HepG2 (cell line): ENCODE results near the gene C3orf22. TPM values are rescaled to one million over a fixed set of nuclear protein-coding genes. Genes with fewer than 3 reads are reported as not detected.
A peak's percentile ranks its signal among the peaks of the same experiment; 100 is the strongest.

Experiments
- CREB1 ChIP-seq, 2 experiments: fragments of 450-650 bp in 1 of 2; IDR thresholded peaks; 2 replicates each; pipeline ENCODE4 v1.6.1; 2016 to 2017; ENCODE audit warnings: control low read depth in 1 of 2, mild to moderate bottlenecking in 1 of 2, missing compliant biosample characterization in 1 of 2, missing genetic modification characterization in 1 of 2
- FOXC1 ChIP-seq: sonication (generic); formaldehyde crosslinking; IDR thresholded peaks from 2 replicates; pipeline ENCODE4 v1.8.0; 2022; ENCODE audit warnings: mild to moderate bottlenecking, missing genetic modification reagents, borderline replicate concordance
- GLI4 ChIP-seq: sonication (generic); formaldehyde crosslinking; IDR thresholded peaks from 2 replicates; pipeline ENCODE4 v1.5.1; 2020; ENCODE audit warnings: missing genetic modification reagents, mild to moderate bottlenecking, moderate library complexity, borderline replicate concordance
- PAF1 ChIP-seq: IDR thresholded peaks from 2 replicates; pipeline ENCODE4 v1.6.1; 2016; ENCODE audit warnings: missing genetic modification reagents, missing compliant biosample characterization
- ZNF292 ChIP-seq: sonication (generic); formaldehyde crosslinking; IDR thresholded peaks from 2 replicates; pipeline ENCODE4 v1.8.1; 2022; ENCODE audit warnings: mild to moderate bottlenecking, low read depth, missing genetic modification reagents, borderline replicate concordance
- ZNF567 ChIP-seq: sonication (generic); formaldehyde crosslinking; IDR thresholded peaks from 2 replicates; pipeline ENCODE4 v1.8.1; 2023; ENCODE audit warnings: mild to moderate bottlenecking, missing genetic modification reagents, borderline replicate concordance
- ZNF672 ChIP-seq: sonication (generic); formaldehyde crosslinking; IDR thresholded peaks from 2 replicates; pipeline ENCODE4 v1.8.1; 2022; ENCODE audit warnings: missing genetic modification reagents
- ZZZ3 ChIP-seq: sonication (generic); formaldehyde crosslinking; IDR thresholded peaks from 2 replicates; pipeline ENCODE4 v1.4.0; 2020; ENCODE audit warnings: missing genetic modification reagents, mild to moderate bottlenecking, borderline replicate concordance
- polyA plus RNA-seq, 8 experiments: library from polyadenylated mRNA; depleted of rRNA in 3 of 8; stranded (reverse) in 7 of 8; unstranded in 1 of 8; fragments of >200 nt; fragmentation: Illumina TruSeq in 4 of 8; extraction: Trizol in 4 of 8; gene quantifications; 2 replicates each; pipeline versions ENCODE4 v1.2.1 to v1.2.3, GENCODE V29; 2011 to 2016; ENCODE audit warnings: low read depth in 4 of 8, missing spikeins in 1 of 8, mixed read lengths in 1 of 8; ENCODE audit not compliant: insufficient read depth in 1 of 8
- total RNA-seq, 5 experiments: library from RNA; depleted of rRNA; stranded (reverse); fragments of >200 nt; fragmentation: Illumina TruSeq; extraction: Trizol; gene quantifications; 2 replicates each; pipeline ENCODE4 v1.2.3, GENCODE V29; 2016; ENCODE audit warnings: low read depth in 1 of 5
- TF ChIP-seq, protein P1 (sequence below): sonication (generic); formaldehyde crosslinking; IDR thresholded peaks from 2 replicates; pipeline ENCODE4 v1.4.0; 2020; ENCODE audit warnings: missing genetic modification reagents, borderline replicate concordance
- TF ChIP-seq, protein P2 (sequence below): sonication (generic); formaldehyde crosslinking; IDR thresholded peaks from 2 replicates; pipeline ENCODE4 v1.9.0; 2021; ENCODE audit warnings: mild to moderate bottlenecking, missing genetic modification reagents
- TF ChIP-seq, protein P3 (sequence below): sonication (generic); formaldehyde crosslinking; conservative IDR thresholded peaks from 2 replicates; pipeline ENCODE4 v1.4.0; 2020; ENCODE audit warnings: missing genetic modification reagents
- TF ChIP-seq, protein P4 (sequence below): sonication (generic); formaldehyde crosslinking; IDR thresholded peaks from 2 replicates; pipeline ENCODE4 v1.8.0; 2022; ENCODE audit warnings: mild to moderate bottlenecking, missing genetic modification reagents; ENCODE audit not compliant: insufficient replicate concordance

C3orf22 gene
- total and polyA plus RNA-seq, 2 of the 13 experiments (the other 11 are each of a cell fraction or from before 2014, with no cell fraction given), result not detected

DNA sequence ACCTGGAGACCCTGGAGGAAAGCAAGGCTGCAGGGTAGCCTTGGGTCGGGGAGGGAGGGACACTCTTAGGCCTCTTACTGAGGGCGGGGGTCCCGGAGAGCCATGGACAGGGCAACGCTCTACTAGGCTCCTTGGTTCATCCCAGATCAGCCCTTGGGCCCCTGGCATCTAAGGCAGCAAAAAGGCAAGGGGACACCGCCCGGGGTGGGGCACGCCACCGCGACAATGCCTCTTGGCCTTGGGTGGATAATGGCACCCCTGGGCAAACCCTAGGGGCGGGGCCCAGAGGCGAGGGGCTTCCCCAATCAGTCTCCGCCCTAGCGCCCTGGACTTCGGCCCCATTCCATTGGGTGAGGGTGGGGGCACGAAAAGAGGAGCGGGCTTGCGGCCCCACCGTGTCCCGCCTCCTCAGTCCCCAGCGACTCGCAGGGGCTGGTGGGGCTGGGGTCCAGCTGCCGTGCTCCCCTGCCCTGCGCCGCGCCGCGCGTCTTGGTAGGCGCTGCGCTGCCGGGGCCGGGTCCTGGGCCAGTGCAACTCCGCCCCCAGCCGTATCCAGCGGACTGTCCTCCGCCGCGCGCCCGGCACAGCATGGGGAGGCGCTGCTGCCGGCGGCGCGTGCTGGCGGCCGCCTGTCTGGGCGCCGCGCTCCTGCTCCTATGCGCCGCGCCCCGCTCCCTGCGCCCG, 34.8 kb downstream of the C3orf22 start, which contains the start of gene CHST13 (continued):
- TF ChIP-seq, protein P1, sequence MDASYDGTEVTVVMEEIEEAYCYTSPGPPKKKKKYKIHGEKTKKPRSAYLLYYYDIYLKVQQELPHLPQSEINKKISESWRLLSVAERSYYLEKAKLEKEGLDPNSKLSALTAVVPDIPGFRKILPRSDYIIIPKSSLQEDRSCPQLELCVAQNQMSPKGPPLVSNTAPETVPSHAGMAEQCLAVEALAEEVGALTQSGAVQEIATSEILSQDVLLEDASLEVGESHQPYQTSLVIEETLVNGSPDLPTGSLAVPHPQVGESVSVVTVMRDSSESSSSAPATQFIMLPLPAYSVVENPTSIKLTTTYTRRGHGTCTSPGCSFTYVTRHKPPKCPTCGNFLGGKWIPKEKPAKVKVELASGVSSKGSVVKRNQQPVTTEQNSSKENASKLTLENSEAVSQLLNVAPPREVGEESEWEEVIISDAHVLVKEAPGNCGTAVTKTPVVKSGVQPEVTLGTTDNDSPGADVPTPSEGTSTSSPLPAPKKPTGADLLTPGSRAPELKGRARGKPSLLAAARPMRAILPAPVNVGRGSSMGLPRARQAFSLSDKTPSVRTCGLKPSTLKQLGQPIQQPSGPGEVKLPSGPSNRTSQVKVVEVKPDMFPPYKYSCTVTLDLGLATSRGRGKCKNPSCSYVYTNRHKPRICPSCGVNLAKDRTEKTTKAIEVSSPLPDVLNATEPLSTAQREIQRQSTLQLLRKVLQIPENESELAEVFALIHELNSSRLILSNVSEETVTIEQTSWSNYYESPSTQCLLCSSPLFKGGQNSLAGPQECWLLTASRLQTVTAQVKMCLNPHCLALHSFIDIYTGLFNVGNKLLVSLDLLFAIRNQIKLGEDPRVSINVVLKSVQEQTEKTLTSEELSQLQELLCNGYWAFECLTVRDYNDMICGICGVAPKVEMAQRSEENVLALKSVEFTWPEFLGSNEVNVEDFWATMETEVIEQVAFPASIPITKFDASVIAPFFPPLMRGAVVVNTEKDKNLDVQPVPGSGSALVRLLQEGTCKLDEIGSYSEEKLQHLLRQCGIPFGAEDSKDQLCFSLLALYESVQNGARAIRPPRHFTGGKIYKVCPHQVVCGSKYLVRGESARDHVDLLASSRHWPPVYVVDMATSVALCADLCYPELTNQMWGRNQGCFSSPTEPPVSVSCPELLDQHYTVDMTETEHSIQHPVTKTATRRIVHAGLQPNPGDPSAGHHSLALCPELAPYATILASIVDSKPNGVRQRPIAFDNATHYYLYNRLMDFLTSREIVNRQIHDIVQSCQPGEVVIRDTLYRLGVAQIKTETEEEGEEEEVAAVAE, result peak; percentile 30; the same call in 1 of the 2 replicates
- no peak; the same call in 1 of the 2 replicates for TF ChIP-seq ZNF292 (CRISPR knock-in tag)
- TF ChIP-seq ZNF567 (CRISPR knock-in tag), result no peak
- TF ChIP-seq, protein P2, sequence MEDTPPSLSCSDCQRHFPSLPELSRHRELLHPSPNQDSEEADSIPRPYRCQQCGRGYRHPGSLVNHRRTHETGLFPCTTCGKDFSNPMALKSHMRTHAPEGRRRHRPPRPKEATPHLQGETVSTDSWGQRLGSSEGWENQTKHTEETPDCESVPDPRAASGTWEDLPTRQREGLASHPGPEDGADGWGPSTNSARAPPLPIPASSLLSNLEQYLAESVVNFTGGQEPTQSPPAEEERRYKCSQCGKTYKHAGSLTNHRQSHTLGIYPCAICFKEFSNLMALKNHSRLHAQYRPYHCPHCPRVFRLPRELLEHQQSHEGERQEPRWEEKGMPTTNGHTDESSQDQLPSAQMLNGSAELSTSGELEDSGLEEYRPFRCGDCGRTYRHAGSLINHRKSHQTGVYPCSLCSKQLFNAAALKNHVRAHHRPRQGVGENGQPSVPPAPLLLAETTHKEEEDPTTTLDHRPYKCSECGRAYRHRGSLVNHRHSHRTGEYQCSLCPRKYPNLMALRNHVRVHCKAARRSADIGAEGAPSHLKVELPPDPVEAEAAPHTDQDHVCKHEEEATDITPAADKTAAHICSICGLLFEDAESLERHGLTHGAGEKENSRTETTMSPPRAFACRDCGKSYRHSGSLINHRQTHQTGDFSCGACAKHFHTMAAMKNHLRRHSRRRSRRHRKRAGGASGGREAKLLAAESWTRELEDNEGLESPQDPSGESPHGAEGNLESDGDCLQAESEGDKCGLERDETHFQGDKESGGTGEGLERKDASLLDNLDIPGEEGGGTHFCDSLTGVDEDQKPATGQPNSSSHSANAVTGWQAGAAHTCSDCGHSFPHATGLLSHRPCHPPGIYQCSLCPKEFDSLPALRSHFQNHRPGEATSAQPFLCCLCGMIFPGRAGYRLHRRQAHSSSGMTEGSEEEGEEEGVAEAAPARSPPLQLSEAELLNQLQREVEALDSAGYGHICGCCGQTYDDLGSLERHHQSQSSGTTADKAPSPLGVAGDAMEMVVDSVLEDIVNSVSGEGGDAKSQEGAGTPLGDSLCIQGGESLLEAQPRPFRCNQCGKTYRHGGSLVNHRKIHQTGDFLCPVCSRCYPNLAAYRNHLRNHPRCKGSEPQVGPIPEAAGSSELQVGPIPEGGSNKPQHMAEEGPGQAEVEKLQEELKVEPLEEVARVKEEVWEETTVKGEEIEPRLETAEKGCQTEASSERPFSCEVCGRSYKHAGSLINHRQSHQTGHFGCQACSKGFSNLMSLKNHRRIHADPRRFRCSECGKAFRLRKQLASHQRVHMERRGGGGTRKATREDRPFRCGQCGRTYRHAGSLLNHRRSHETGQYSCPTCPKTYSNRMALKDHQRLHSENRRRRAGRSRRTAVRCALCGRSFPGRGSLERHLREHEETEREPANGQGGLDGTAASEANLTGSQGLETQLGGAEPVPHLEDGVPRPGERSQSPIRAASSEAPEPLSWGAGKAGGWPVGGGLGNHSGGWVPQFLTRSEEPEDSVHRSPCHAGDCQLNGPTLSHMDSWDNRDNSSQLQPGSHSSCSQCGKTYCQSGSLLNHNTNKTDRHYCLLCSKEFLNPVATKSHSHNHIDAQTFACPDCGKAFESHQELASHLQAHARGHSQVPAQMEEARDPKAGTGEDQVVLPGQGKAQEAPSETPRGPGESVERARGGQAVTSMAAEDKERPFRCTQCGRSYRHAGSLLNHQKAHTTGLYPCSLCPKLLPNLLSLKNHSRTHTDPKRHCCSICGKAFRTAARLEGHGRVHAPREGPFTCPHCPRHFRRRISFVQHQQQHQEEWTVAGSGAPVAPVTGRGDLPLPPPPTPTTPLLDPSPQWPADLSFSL, result peak; percentile 78
- TF ChIP-seq ZZZ3 (CRISPR knock-in tag), result no peak
- TF ChIP-seq CREB1 (IDR thresholded peaks at IDR 0.05), result no peak
- TF ChIP-seq CREB1 (CRISPR knock-in tag; IDR thresholded peaks at IDR 0.05), result no peak
- TF ChIP-seq, protein P3, sequence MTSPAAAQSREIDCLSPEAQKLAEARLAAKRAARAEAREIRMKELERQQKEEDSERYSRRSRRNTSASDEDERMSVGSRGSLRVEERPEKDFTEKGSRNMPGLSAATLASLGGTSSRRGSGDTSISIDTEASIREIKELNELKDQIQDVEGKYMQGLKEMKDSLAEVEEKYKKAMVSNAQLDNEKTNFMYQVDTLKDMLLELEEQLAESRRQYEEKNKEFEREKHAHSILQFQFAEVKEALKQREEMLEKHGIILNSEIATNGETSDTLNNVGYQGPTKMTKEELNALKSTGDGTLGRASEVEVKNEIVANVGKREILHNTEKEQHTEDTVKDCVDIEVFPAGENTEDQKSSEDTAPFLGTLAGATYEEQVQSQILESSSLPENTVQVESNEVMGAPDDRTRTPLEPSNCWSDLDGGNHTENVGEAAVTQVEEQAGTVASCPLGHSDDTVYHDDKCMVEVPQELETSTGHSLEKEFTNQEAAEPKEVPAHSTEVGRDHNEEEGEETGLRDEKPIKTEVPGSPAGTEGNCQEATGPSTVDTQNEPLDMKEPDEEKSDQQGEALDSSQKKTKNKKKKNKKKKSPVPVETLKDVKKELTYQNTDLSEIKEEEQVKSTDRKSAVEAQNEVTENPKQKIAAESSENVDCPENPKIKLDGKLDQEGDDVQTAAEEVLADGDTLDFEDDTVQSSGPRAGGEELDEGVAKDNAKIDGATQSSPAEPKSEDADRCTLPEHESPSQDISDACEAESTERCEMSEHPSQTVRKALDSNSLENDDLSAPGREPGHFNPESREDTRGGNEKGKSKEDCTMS (CRISPR knock-in tag), result no peak
- no peak; the same call in 1 of the 2 replicates for TF ChIP-seq PAF1 (CRISPR knock-in tag)
- peak; percentile 62; the same call in 1 of the 2 replicates for TF ChIP-seq FOXC1 (CRISPR knock-in tag)
- TF ChIP-seq, protein P4, sequence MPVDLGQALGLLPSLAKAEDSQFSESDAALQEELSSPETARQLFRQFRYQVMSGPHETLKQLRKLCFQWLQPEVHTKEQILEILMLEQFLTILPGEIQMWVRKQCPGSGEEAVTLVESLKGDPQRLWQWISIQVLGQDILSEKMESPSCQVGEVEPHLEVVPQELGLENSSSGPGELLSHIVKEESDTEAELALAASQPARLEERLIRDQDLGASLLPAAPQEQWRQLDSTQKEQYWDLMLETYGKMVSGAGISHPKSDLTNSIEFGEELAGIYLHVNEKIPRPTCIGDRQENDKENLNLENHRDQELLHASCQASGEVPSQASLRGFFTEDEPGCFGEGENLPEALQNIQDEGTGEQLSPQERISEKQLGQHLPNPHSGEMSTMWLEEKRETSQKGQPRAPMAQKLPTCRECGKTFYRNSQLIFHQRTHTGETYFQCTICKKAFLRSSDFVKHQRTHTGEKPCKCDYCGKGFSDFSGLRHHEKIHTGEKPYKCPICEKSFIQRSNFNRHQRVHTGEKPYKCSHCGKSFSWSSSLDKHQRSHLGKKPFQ, result peak; percentile 2
- no peak for TF ChIP-seq ZNF672
- TF ChIP-seq GLI4 (CRISPR knock-in tag), result no peak
